Measurements from ENCODE around the gene CREBL2. TPM values are rescaled to one million over a fixed set of nuclear protein-coding genes. Genes with fewer than 3 reads are reported as not detected.

Gene CREBL2
- 48.3 and 48.9 TPM in 2 replicates for total RNA-seq

DNA sequence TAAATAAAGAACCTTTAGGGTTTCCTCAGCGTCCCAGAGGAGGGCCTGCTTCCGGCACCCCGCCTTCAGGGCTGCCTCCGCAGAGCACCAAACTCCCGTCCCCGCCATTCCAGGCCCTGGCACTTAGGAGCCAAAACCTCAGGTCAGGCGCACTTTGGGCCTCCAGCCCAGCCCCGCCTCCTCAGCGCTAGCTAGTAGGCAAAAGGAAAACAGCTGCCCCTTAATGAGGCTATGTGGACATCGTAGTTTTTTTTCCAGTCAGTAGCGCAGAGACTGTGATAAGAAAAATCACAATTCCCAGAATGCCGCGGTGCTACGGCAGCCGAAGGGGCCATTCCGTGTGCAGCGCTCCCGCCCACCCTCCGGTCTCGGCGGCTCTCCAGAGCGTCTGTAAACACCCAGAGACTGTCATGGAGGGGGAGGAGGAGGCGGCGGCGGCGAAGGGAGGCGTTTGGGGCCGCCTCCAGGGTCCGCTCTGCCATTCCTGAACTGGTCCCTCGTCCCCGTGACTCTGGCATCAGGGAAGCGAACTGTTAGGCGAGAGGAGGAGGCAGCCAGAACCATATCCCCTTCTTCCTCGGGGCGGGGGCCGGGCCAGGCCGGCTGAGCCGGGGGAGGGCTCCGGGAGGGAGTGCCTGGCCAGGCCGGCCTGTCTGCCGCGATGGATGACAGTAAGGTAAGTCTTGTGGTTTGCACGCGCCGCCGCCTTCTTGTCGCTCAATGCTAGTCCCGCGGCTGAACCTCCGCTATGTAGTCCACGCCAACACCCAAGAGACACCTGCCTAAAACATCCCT is at the start of gene CREBL2:
Gene CREBL2 (plus strand): TSS at position 365 of the 795 bp plus-strand sequence. CDS start 297 bp downstream, at position 662.

GRCh38 chr12:12562585-12563261 is 49.0 kb upstream of the CREBL2 start, which contains the start of gene DUSP16:
DUSP16 (minus strand) TSS chr12:12562863; CDS start chr12:12521098, 41,765 bp downstream.

Other genes starting within 250 kb of the CREBL2 start
- 6.6 and 7.8 TPM in 2 replicates for gene DUSP16, start 49.0 kb upstream of the CREBL2 start, total RNA-seq
- 0.12 and 0.40 TPM in 2 replicates for gene GPR19, start 84.3 kb downstream of the CREBL2 start, total RNA-seq
- gene CDKN1B, start 105.5 kb downstream of the CREBL2 start, total RNA-seq, result 42.8 and 44.7 TPM in 2 replicates
- 10.6 and 17.8 TPM in 2 replicates for gene APOLD1, start 173.8 kb downstream of the CREBL2 start, total RNA-seq
- 46.0 and 47.2 TPM in 2 replicates for gene DDX47, start 201.5 kb downstream of the CREBL2 start, total RNA-seq